Duodenal mucosa (tissue), 2 donors: ENCODE data around the gene HHIP.
A peak's percentile ranks its signal among the peaks of the same experiment; 100 is the strongest.

Experiments
- H3K27ac ChIP-seq: one replicate; pipeline ENCODE4 v1.7.0; 2013; ENCODE audit warnings: low read depth, low read length
- H3K27me3 ChIP-seq, 2 donors: one replicate each; pipeline ENCODE4 v1.7.0; 2013; ENCODE audit warnings: low read length in 2 of 2, control low read depth in 1 of 2; ENCODE audit not compliant: insufficient read depth in 2 of 2, control insufficient read depth in 1 of 2
- H3K36me3 ChIP-seq, 2 donors: one replicate each; pipeline ENCODE4 v1.7.0; 2013; ENCODE audit warnings: low read length in 2 of 2, control low read depth in 1 of 2; ENCODE audit not compliant: insufficient read depth in 2 of 2, control insufficient read depth in 1 of 2
- H3K4me1 ChIP-seq, 2 donors: one replicate each; pipeline ENCODE4 v1.7.0; 2013; ENCODE audit warnings: low read length in 2 of 2, control low read depth in 1 of 2; ENCODE audit not compliant: insufficient read depth in 2 of 2, control insufficient read depth in 1 of 2
- H3K4me3 ChIP-seq, 2 donors: one replicate each; pipeline ENCODE4 v1.7.0; 2013; ENCODE audit warnings: low read length in 2 of 2, low read depth in 1 of 2
- H3K9ac ChIP-seq, 2 donors: one replicate each; pipeline ENCODE4 v1.7.0; 2013; ENCODE audit warnings: low read length in 2 of 2, low read depth in 1 of 2
- H3K9me3 ChIP-seq, 2 donors: one replicate each; pipeline ENCODE4 v1.7.0; 2013; ENCODE audit warnings: low read length in 2 of 2, control low read depth in 1 of 2; ENCODE audit not compliant: control insufficient read depth in 1 of 2

The HHIP gene

DNA sequence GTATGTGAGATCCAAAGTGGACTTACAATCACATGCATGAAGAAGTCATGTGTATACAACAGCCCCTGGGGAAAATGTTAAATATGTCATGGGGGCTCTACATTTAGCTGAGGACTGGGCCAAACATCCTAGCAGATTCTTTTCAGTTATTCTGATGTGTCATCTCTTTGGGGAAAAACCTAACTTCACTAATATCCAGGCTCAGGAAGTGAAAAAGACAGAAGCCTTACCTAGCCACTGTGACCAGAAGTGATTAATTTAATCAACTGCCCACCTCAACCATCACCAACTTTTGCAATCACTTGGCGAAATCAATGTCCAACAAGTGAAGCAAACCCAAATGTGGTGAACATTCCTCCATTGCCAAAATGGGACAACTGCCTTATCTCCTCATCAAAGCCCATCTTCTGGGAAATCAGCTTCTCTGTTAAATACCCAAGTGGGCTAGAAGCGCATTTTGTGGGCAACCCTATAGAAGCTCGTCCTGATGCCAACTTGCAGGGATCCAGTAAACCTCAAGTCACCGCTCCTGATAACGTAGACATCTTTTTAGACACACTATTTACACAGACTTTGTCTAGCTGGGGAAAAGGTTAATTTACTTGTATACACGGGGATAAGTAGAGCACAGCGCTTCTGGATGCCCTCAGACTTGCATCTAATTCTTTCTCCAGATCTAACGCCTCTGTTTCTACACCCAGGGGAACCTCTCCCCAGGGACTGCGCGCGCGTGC lies 1.4 kb upstream of the HHIP start:
- Histone ChIP-seq H3K9ac (no peak overlapping the region), H3K4me3 (no peak overlapping the region)

GRCh38 chr4:144645102-144645630 lies 790 bp upstream of the HHIP start:
- no peak overlapping the region for H3K9ac ChIP-seq
- H3K9me3 ChIP-seq: no peaks in the 10 kb centered on the region
- H3K27ac ChIP-seq: no peak overlapping the region

More for the DNA sequence above, 1.4 kb upstream of the HHIP start:
- Histone ChIP-seq H3K4me1 (peaks cover 0 to 10% of the 10 kb centered on the region in 2 donors), H3K36me3 (no peaks in the 10 kb centered on the region), H3K27me3 (peaks cover 20 to 38% of the 10 kb centered on the region in 2 donors), H3K27ac (no peak overlapping the region), H3K9me3 (no peaks in the 10 kb centered on the region)

DNA sequence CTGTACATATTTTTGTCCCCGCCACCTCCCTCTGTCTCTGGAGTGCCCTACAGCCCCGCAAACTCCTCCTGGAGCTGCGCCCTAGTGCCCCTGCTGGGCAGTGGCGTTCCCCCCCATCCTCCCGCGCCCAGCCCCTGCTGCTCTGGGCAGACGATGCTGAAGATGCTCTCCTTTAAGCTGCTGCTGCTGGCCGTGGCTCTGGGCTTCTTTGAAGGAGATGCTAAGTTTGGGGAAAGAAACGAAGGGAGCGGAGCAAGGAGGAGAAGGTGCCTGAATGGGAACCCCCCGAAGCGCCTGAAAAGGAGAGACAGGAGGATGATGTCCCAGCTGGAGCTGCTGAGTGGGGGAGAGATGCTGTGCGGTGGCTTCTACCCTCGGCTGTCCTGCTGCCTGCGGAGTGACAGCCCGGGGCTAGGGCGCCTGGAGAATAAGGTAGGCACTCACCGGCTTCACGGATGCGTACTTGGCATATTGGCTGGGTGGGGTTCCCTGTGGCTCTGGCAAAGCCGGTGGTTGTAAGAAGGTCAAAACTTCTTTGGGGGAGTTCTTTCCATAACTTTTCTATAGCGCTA lies 653 bp downstream of the HHIP start:
- Histone ChIP-seq H3K27ac (no peak overlapping the region), H3K27me3 (peaks cover 20 to 42% of the 10 kb centered on the region in 2 donors), H3K9ac (peak overlapping the region in 1 of 2 donors; percentile 18), H3K4me3 (peak overlapping the region; percentile 26 to 61), H3K36me3 (no peaks in the 10 kb centered on the region), H3K4me1 (peaks cover 0 to 10% of the 10 kb centered on the region in 2 donors), H3K9me3 (no peaks in the 10 kb centered on the region)

More at GRCh38 chr4:144645102-144645630, 790 bp upstream of the HHIP start:
- H3K4me3 ChIP-seq: peak overlapping the region; percentile 24 to 28
- H3K27me3 ChIP-seq: peaks cover 20 to 40% of the 10 kb centered on the region in 2 donors
- no peaks in the 10 kb centered on the region for H3K36me3 ChIP-seq
- H3K4me1 ChIP-seq: peaks cover 0 to 10% of the 10 kb centered on the region in 2 donors

DNA sequence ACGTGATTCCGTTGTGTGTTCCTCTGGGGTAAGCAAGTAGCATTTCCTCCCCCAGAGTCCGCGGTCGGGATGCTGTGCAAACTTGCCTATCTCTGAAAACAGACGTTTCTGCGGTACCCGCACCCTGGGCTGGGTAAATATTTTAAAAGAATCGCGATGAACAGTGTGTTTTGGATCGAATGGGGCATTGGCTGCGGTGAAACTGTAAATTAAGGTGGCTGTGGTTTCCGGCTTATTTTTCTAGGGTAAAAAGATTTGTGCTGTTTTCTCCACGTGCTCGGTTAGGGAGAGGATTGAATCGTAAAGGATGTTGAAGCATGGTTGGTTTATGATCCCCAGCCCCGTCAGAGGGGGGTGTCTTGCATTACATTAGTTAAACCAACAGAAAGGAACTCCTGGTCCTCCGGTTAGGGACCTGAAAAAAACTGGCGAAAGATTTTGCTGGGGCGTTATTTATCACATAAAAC lies 1.2 kb downstream of the HHIP start:
- H3K4me1 ChIP-seq: peaks cover 0 to 10% of the 10 kb centered on the region in 2 donors
- H3K36me3 ChIP-seq: no peaks in the 10 kb centered on the region
- no peak overlapping the region for H3K9ac ChIP-seq
- peaks cover 20 to 42% of the 10 kb centered on the region in 2 donors for H3K27me3 ChIP-seq
- no peaks in the 10 kb centered on the region for H3K9me3 ChIP-seq
- H3K4me3 ChIP-seq: peak overlapping the region in 1 of 2 donors; percentile 61
- H3K27ac ChIP-seq: no peak overlapping the region

GRCh38 chr4:144647590-144647989 lies 1.6 kb downstream of the HHIP start:
- Histone ChIP-seq H3K9ac (no peak overlapping the region), H3K4me1 (peaks cover 0 to 10% of the 10 kb centered on the region in 2 donors), H3K9me3 (no peaks in the 10 kb centered on the region), H3K4me3 (no peak overlapping the region), H3K27me3 (peaks cover 20 to 42% of the 10 kb centered on the region in 2 donors), H3K27ac (no peak overlapping the region), H3K36me3 (no peaks in the 10 kb centered on the region)

- H3K27me3 ChIP-seq: peaks cover 19 to 42% of the 10 kb centered on the region in 2 donors
- H3K36me3 ChIP-seq: no peaks in the 10 kb centered on the region
- no peaks in the 10 kb centered on the region for H3K9me3 ChIP-seq
- H3K9ac ChIP-seq: no peak overlapping the region
- no peak overlapping the region for H3K4me3 ChIP-seq
- peaks cover 0 to 10% of the 10 kb centered on the region in 2 donors for H3K4me1 ChIP-seq
- H3K27ac ChIP-seq: no peak overlapping the region
These were observed 2.1 kb downstream of the HHIP start for GRCh38 chr4:144648042-144648441.

DNA sequence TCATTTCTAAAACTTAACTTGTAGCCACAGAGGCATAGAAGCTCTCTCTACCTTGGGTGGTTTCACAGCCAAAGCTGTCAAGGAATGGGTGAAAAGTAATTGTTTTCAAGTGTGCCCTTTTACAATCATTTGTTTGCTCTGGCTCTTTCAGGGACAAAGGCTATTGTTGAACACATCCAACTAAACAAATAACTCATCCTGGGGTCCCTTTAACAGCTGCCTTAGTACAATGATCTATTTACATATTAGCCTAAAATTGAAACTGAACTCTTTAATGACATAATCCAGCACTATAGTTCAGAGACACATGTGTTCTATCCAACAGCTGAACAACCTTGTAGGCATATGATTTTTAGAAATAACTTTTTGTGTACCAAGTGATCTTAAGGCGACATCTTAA lies 3.7 kb downstream of the HHIP start:
- Histone ChIP-seq H3K4me1 (peaks cover 0 to 10% of the 10 kb centered on the region in 2 donors), H3K9me3 (no peaks in the 10 kb centered on the region), H3K9ac (no peak overlapping the region), H3K27me3 (peaks cover 18 to 38% of the 10 kb centered on the region in 2 donors), H3K27ac (no peak overlapping the region), H3K36me3 (no peaks in the 10 kb centered on the region), H3K4me3 (no peak overlapping the region)

GRCh38 chr4:144650311-144651005 lies 4.5 kb downstream of the HHIP start:
- H3K27me3 ChIP-seq: peaks cover 18 to 30% of the 10 kb centered on the region in 2 donors
- H3K9ac ChIP-seq: no peak overlapping the region
- no peaks in the 10 kb centered on the region for H3K9me3 ChIP-seq
- no peak overlapping the region for H3K27ac ChIP-seq
- no peaks in the 10 kb centered on the region for H3K36me3 ChIP-seq
- H3K4me3 ChIP-seq: no peak overlapping the region
- peaks cover 0 to 10% of the 10 kb centered on the region in 2 donors for H3K4me1 ChIP-seq

DNA sequence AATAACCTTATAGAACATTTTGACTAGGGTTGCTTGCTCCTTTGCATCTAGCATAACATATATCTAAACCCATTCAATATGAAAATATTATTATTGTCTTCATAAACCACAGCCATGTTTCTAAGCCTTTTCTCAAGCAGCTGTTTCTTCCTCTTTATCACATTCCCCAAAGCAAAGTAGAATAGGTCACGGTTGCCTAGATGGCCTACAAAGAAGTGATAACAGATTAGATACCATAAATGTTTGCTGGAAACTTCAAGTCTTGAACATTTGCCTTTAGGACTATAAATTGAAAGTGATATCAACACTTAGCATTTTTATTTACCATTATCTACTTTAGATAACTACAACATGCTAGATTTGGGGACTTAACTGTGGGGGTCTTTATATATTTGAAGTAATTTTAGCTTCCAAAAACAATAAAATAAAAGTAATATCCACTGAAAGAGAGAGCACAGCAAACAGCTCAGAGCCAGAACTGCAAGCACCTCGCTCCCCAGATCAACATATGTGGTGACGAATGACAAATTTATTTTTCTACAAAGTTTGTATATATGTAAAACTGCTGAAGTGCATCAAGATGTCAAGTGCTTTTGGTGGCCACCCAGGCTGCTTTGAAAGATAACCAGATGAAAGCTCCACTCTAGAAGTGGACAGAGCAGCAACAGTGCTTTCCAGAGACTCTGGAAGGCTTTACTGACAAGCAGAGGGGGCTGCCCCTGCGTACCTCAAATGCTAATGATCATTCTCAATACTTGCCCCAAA lies 8.0 kb downstream of the HHIP start:
- no peaks in the 10 kb centered on the region for H3K4me1 ChIP-seq
- H3K27ac ChIP-seq: no peak overlapping the region
- H3K4me3 ChIP-seq: no peak overlapping the region
- no peaks in the 10 kb centered on the region for H3K36me3 ChIP-seq
- peaks cover 0 to 4% of the 10 kb centered on the region in 2 donors for H3K27me3 ChIP-seq
- H3K9me3 ChIP-seq: no peaks in the 10 kb centered on the region
- no peak overlapping the region for H3K9ac ChIP-seq
